ENCODE results near the gene KLF7.

- TF ChIP-seq, protein P1, sequence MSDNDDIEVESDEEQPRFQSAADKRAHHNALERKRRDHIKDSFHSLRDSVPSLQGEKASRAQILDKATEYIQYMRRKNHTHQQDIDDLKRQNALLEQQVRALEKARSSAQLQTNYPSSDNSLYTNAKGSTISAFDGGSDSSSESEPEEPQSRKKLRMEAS (IDR thresholded peaks at IDR 0.05): no peak
- TF ChIP-seq CEBPB (IDR thresholded peaks at IDR 0.05) (no peak), TCF12 (IDR thresholded peaks at IDR 0.05; ENCODE audit: low read depth) (no peak), TAF1 (IDR thresholded peaks at IDR 0.05; ENCODE audit: low read depth) (no peak), RAD21 (IDR thresholded peaks at IDR 0.05; ENCODE audit: low read depth) (no peak), EP300 (IDR thresholded peaks at IDR 0.05; ENCODE audit: borderline replicate concordance) (no peak), NFIC (IDR thresholded peaks at IDR 0.05) (no peak), REST (IDR thresholded peaks at IDR 0.05; ENCODE audit: low read depth) (no peak), ZBTB7A (IDR thresholded peaks at IDR 0.05; ENCODE audit: low read depth) (no peak)
- TF ChIP-seq, protein P2, sequence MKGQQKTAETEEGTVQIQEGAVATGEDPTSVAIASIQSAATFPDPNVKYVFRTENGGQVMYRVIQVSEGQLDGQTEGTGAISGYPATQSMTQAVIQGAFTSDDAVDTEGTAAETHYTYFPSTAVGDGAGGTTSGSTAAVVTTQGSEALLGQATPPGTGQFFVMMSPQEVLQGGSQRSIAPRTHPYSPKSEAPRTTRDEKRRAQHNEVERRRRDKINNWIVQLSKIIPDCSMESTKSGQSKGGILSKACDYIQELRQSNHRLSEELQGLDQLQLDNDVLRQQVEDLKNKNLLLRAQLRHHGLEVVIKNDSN (IDR thresholded peaks at IDR 0.05): no peak
These were observed 23.1 kb upstream of the KLF7 start for GRCh38 chr2:207188626-207189419.

All from Ishikawa (cell line).